GM19193 (cell line): ENCODE measurements around the gene ACSS3.

ENCODE experiments used
- POLR2A ChIP-seq: IDR thresholded peaks from 4 replicates; pipeline ENCODE4 v1.6.1; 2011; ENCODE audit not compliant: insufficient read depth, insufficient read length; ENCODE audit errors: extremely low read depth

ACSS3 gene

DNA sequence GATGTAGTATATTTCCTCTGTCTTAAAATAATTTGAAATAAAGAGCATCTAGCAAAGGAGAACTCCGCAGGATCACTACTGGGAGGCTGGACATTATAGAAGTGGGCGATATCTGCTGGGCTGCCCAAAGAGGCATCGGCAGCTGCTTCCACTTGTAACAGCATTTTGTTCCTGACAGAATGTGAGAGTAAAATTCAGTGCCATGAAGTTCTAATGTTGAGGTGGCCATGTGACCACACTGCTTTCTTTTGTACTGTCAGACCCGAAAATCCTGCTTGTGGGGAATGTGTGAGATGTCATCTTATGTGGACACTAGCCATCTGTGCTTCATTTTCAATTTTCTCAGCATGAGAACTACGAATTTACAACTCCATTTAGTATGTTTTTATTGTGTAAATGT lies 151.9 kb downstream of the ACSS3 start:
- no peak for TF ChIP-seq POLR2A

DNA sequence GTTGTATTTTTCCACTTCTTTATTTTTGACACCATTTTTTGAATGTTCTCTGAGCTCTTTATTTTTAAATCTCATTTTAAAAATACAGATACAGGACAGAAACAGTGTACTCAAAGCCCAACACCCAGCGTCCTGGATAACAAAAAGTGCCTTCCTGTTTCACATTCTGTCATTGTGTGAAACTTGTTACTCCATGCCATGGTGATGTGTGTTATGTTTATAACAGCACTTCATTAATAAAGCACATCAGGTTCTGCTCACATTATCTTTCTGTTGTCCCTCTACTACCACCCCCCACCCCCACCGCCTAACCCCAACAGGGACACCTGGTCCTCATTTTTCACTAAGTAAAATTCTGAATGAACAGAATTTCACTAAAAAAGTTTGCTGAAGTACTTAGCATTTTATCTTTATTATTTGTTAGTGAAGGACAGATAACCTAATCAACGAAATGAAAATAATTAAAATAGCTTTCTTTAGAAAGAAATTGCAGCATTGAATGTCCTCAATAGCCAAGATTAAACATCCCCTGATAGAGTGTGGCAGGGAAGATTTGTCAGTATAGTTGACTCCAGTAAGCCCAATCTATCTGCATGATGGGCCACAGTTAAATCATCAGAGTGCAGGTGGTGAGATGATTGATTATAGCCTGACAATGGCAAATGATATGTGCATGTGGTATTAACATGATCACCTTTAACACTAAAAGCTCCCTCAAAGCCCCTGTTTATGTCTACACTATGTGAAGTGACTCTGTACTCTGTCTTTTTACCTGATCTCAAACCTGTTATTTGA lies 153.9 kb downstream of the ACSS3 start:
- TF ChIP-seq POLR2A: no peak

DNA sequence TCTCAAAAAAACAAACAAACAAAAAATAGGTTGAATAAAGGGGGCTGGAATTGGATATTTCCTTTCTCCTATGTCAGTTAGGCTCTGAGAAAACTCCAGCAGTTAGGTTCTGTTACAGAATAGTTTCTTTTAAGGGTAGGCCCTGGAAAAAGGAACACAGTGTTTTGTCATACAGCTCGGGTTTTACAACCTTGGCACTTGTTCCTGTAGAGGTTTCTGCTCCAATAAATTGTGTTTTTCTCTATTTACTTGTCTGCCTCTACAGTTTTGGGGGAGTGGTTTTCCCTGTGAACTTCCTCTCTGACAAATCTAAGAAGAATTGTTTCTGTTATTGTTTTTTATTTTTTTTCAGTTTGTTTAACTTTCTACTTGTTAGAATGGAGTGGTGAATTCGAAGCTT lies 167.6 kb downstream of the ACSS3 start:
- no peak for TF ChIP-seq POLR2A

DNA sequence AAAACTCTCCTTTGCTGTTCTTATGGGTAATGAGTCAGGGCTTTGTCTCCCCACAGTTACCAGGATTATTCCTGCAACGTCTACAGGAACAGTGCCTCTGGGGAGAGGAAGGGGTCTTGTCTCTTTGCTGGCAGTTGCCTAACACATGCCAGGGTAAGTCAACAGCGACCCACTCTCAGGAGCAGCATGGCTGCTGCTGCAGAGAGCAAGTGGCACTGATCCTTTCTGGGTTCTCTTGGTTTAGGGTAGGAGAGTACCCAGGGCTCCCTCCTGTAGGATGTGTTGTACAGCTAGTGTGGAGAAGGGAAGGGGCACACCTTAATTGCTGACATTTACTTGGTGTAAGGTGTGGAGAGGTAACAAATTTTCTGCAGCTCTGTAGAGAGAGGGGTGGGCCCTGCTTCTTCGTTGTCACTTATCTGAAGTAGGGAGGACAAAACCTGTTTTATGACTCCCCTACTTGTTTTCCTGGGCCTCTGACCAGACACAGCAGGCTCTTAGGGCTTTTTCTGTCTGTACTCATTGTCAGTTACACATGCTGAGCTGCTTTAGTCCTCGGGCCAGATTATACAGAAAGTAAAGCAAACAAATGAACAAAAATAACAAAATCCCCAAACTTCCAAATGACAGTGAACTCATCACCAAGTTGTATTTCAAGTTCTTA lies 168.2 kb downstream of the ACSS3 start:
- TF ChIP-seq POLR2A: no peak

DNA sequence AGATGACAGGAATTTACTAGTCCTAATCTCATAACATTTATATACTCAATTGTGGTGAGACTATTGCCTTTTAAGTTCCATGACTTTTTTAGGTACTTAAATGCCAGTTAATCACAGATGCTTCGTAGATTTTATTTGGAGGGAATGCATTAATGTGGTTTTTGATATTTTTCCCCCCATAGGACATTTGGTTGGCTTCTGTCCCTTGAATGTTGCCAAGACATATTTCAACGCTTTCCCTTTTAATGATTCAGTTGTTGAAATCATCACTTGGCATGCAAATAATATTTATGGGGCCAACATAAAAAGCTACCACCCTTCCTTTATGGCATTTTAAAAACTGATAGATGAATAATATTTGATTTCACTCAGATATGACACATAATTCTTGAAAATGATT lies 172.1 kb downstream of the ACSS3 start:
- TF ChIP-seq POLR2A: no peak

DNA sequence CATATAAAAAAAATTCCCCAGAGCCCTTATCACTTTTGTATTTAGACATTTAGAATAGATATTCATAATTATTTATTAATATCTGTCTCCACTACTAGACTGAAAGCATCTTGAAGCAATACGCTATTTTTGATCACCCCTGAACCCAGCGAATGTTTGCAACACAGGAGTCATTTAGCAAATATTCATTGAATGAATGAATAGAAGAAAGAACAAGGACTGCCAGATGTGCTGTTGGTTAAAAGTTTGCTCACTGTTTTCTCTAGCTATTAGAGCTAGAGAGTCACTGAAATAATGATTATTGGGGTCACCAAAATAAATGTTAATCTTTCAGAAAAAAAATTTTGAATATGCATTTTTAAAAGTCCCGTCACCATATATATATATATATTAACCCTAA lies 174.3 kb downstream of the ACSS3 start:
- no peak for TF ChIP-seq POLR2A

DNA sequence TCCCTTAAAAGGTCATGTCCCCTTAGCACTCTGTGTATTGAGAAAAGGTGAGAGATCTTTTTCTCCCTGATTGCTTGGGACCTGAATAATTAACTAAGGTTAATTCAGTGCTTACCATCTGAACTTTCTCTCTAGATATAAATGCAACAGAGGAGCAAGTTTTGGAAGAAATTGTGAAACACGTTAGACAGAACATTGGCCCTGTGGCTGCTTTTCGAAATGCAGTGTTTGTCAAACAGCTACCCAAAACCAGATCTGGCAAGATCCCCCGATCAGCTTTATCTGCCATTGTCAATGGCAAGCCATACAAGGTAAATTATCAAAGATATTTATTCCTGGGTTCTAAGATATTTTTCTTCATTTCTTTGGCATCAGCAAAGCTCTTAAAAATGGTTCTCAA lies 175.5 kb downstream of the ACSS3 start:
- TF ChIP-seq POLR2A: no peak

DNA sequence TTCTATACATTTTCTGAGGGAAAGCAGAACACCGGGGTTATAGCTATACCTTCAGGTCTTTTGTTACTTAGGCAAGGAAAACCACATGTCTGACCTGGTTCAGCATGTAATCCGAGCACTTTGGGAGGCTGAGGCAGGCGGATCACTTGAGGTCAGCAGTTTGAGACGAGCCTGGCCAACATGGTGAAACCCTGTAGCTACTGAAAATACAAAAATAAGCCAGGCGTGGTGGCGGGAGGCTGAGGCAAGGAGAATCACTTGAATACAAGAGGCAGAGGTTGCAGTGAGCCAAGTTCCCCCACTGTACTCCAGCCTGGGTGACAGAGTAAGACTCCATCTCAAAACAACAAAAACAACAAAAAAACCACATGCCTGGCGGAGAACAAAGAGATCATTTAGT lies 177.6 kb downstream of the ACSS3 start:
- TF ChIP-seq POLR2A: no peak

DNA sequence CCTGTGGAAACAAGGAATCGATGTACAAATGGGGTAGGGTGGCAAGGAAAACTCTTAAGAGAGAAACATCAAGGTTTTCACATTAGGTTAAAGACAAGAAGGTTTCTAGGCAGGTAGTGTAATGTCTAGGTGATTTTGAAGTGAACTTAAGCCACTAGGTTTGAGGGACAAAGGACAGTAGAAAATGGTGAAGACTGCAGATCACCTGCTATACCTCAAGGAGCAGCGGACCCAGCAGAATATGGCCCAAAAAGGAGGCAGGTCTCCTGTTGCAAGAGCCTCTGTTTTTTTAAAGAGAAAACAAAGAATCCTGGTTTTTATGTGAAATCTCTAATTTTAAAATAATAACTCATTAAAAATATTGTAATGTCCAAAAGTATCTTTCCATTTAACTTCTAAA lies 178.1 kb downstream of the ACSS3 start:
- no peak for TF ChIP-seq POLR2A

DNA sequence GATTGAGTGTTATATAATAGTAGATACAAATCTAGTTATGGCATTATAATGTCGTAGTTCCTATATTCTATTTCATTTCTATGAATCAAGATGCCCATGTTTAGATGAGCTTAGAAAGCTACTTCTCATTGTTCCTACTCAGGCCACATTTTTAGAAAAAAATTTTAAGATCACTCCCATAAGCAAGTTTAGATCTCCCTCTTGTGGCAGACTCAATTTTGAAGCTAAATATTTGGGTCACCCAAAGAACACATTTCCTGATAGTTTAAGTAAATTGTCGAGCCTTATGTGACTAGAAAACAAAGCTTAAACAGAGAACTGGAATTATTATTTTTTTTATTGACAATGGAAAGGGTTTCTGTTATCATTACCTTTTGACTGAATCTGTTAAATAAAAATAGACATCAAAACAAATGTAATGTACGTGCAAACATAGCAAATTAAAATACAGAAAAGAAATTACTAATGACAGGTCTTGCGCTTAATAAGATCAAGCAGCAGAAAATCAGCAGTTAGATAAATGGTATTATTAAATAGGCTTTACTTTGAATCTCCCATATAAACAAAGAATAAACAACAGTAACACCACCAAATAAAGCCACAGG lies 180.2 kb downstream of the ACSS3 start:
- no peak for TF ChIP-seq POLR2A

DNA sequence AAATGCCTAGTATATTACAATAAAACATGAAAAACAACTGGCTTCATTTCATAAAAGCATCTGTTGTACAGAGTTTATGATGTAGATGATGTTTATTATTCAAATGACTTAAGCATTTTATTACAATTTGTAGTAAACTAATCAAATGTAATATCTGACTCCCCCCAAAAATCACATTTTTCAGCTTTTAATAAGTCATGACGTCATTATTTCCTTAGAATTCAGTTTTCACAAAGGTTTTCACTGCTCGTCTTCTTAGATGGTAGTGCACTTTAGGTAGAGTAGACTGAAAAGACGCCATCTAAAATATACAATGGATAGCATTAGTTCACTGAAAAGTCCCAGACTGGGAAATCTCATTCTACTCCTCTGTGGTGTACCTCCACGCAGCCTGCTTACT lies 181.5 kb downstream of the ACSS3 start:
- TF ChIP-seq POLR2A: no peak

DNA sequence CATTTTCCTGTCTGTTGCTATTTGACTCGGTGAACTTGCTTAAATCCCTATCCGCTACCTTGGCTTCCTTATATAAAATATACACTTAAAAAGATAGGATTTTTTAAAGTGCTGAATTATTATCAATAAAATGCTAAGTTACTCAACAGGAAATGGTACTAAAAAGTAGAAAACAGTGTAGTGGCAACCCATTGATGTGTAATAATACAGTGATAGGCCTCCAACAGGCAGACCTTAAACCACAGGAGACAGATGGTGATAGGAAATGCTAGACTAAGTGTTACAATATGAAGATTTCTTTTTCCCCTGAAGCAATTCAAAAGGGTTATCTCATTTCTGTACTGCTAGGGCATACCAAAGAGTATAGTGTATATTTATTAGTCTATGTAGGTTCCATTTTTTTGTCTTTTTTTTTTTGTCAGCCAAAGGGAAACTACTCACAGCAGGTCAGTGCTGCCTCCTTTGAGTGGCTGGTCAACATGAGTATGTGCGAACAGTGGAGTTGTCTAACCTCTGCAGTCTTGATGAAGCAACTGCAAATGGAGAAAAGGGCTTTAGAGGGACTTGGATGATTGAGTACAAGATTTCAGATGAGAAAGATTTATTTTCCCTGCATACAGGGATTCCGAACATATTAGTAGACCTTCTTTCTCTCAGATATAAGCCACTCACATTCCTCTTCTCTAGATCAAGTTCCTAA lies 183.8 kb downstream of the ACSS3 start:
- no peak for TF ChIP-seq POLR2A

DNA sequence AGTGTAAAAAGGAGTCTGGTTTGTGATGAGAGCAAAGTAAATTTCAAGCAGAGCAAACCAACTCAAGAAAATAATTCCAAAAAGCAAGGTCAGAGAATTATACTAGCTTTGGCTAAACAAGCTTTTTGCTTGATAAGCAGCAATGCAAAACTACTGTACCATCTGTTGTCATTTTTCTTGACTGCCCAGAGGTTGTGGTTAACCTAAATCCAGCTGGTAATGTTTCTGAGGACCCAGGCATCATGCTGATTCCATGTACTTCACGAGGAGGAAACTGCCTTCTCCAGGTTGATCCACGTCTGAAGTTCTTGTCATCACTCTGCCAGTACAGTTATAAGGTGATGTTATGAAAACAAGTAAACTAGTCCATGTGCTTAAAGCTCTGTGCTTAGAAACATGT lies 185.2 kb downstream of the ACSS3 start:
- TF ChIP-seq POLR2A: no peak

DNA sequence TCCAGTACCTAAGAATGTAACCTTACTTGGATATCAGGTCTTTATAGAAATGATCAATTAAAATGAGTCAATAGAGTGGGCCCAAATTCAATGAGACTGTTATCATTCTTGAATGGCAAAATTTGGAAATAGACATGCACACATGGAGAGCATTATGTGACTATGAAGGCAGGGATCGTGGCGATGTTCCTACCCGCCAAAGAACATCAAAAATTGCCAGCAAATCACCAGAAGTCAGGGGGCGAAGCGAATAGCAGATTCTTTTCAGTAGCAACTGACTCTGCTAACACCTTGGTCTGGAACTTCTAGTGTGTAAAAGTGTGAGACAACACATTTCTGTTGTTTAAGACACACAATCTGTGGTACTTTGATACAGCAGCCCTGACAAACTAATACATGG lies 192.5 kb downstream of the ACSS3 start:
- no peak for TF ChIP-seq POLR2A
